ENCODE data around the gene TNFAIP3.

Gene TNFAIP3

DNA sequence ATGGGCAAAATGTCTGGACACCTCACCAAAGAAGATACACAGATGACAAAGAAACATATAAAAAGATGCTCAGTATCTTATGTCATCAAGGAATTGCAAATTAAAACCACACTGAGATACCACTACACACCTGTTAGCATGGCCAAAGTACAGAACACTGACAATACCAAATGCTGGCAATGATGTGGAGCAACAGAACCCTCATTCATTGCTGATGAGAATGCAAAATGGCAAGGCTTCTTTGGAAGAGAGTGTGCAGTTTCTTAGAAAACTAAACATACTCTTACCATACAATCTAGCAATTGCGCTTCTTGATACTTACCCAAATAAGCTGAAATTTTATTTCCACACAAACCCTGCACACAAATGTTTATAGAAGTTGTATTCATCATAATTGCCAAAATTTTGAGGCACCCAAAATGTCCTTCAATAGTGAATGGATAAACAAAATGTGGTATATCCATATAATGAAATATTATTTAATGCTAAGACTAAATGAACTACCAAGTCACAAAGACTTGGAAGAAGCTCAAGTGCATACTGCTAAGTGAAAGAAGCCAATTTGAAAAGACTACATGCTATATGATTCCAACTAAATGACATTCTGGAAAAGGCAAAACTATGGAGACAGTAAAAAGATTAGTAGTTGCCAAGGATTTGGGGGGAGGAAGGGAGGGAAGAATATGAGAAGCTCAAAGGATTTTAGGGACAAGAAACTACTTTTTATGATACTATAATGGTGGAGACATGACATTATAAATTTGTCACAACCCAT lies 50.7 kb downstream of the TNFAIP3 start:
- Mint-ChIP-seq H3K4me3 (no peak overlapping the region), H3K9me3 (peaks cover 22% of the 10 kb centered on the region), H3K4me1 (peaks cover 9% of the 10 kb centered on the region), H3K27ac (no peak overlapping the region), H3K27me3 (ENCODE audit: low read depth, poor library complexity) (peaks cover 10% of the 10 kb centered on the region), H3K36me3 (ENCODE audit: low read depth) (peaks cover 9% of the 10 kb centered on the region)
- DNase-seq = no peak
- TF ChIP-seq CTCF (IDR thresholded peaks at IDR 0.05) = no peak

GRCh38 chr6:137919502-137919823 lies 52.4 kb downstream of the TNFAIP3 start:
- no peak for DNase-seq
- Mint-ChIP-seq H3K4me3 (no peak overlapping the region), H3K27ac (no peak overlapping the region), H3K9me3 (peaks cover 10% of the 10 kb centered on the region), H3K4me1 (peaks cover 19% of the 10 kb centered on the region), H3K36me3 (ENCODE audit: low read depth) (peaks cover 1% of the 10 kb centered on the region), H3K27me3 (ENCODE audit: low read depth, poor library complexity) (peaks cover 10% of the 10 kb centered on the region)
- TF ChIP-seq CTCF (IDR thresholded peaks at IDR 0.05) = no peak

DNA sequence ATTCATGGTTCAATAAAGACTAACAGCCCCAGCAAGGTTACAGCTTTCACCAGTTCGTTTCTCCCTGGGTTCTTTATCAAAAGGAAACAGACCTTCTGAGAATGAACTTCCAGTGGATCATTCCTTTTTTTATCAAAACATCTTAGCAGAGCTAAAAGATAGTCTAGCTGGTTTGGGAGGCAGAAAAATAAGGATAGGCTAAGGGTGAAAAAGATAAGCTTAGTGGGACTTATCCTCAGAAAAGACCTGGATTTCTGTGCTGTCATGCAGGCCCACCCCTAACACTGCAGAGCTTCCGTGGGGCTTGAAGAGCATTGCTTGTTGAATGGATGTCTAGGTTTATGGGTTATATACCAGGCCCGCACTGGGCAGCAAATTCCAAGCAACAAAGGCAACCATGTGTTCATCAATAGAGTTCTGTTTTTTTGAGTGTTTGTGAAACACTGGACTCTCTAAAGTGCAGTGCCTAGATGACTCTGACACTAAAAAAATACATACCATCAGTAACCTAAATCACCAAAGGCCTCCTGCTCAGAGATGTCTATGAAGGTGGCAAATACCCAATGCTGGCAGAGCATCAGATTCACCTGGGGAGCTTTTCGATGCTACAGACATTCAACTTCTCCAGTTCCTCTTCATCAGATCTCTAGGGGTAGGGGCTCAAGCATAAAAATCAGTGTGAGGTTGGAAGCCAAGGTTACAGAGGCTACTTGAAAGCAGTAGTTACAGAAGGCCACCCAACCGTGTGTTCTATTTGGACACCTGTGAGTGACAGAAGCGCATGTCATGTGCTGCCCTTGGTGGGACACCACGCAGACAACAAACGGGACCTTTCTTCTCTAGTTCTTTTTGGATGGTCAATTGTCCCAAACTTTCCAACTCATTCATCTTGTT lies 53.0 kb downstream of the TNFAIP3 start:
- TF ChIP-seq CTCF (IDR thresholded peaks at IDR 0.05) = no peak
- H3K36me3 Mint-ChIP-seq (ENCODE audit: low read depth) = no peaks in the 10 kb centered on the region
- no peak overlapping the region for H3K27ac Mint-ChIP-seq
- H3K4me3 Mint-ChIP-seq = no peak overlapping the region
- H3K4me1 Mint-ChIP-seq = peaks cover 24% of the 10 kb centered on the region
- DNase-seq = no peak
- peaks cover 10% of the 10 kb centered on the region for H3K27me3 Mint-ChIP-seq (ENCODE audit: low read depth, poor library complexity)
- H3K9me3 Mint-ChIP-seq = peaks cover 4% of the 10 kb centered on the region

DNA sequence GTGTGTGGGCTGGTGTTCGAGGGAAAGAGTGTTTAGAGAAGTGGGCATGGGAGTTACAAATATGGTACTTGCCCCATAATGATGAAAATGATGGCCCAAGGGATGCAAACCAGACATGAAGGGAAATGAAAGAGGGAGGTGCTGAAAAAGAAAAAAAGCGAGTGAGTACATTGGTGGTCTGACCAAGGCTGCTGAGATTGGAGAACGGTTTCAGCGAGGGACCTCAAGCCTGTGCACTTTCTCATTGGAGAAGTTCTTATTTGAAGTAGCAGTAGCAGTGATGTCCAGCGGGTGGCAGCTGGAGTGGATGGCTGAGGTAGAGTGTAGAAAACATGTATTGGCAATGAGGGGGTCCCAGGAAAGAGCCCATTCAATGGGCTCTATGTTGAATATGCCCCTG lies 54.8 kb downstream of the TNFAIP3 start:
- Mint-ChIP-seq H3K36me3 (ENCODE audit: low read depth) (no peaks in the 10 kb centered on the region), H3K27ac (peak overlapping the region; percentile 33), H3K4me3 (no peak overlapping the region), H3K4me1 (peaks cover 41% of the 10 kb centered on the region), H3K9me3 (no peaks in the 10 kb centered on the region), H3K27me3 (ENCODE audit: low read depth, poor library complexity) (peaks cover 10% of the 10 kb centered on the region)
- no peak for TF ChIP-seq CTCF (IDR thresholded peaks at IDR 0.05)
- DNase-seq = no peak

GRCh38 chr6:137923866-137924653 lies 57.0 kb downstream of the TNFAIP3 start:
- H3K9me3 Mint-ChIP-seq = peaks cover 3% of the 10 kb centered on the region
- H3K36me3 Mint-ChIP-seq (ENCODE audit: low read depth) = no peaks in the 10 kb centered on the region
- H3K4me1 Mint-ChIP-seq = peaks cover 47% of the 10 kb centered on the region
- no peak overlapping the region for H3K27ac Mint-ChIP-seq
- no peak for TF ChIP-seq CTCF (IDR thresholded peaks at IDR 0.05)
- H3K27me3 Mint-ChIP-seq (ENCODE audit: low read depth, poor library complexity) = peaks cover 9% of the 10 kb centered on the region
- H3K4me3 Mint-ChIP-seq = no peak overlapping the region
- DNase-seq = no peak
